GM23338 (cell line): ENCODE measurements around the gene RAB9A. TPM values are rescaled to one million over a fixed set of nuclear protein-coding genes. Genes with fewer than 3 reads are reported as not detected.

Experiments used
- ATAC-seq: fragments of 200-7000 bp; cut with Tn5 transposase; 3 replicates; pipeline ENCODE4 v1.9.1; 2020
- DNase-seq: peaks from one replicate; pipeline ENCODE4 v3.0.0-alpha.2; 2015; ENCODE audit warnings: low spot score
- H2AFZ ChIP-seq: fragments of 200-600 bp; sonication (generic); 2 replicates; pipeline ENCODE4 v1.8.0; 2016; ENCODE audit warnings: antibody characterized with exemption, mild to moderate bottlenecking, moderate library complexity
- H3F3A ChIP-seq: fragments of 200-600 bp; sonication (generic); replicated peaks from 2 replicates; pipeline ENCODE4 v1.8.0; 2017; ENCODE audit warnings: antibody characterized with exemption, mixed run types, low read depth
- H3K27ac ChIP-seq: fragments of 200-600 bp; sonication (generic); 2 replicates; pipeline ENCODE4 v1.6.1; 2016; ENCODE audit warnings: low read depth
- H3K27me3 ChIP-seq: fragments of 200-600 bp; sonication (generic); 2 replicates; pipeline ENCODE4 v1.8.0; 2016; ENCODE audit warnings: mild to moderate bottlenecking, mixed run types, moderate library complexity; ENCODE audit not compliant: insufficient read depth
- H3K36me3 ChIP-seq: fragments of 200-600 bp; sonication (generic); 2 replicates; pipeline ENCODE4 v1.8.0; 2016; ENCODE audit warnings: mild to moderate bottlenecking; ENCODE audit not compliant: insufficient read depth
- H3K4me1 ChIP-seq: fragments of 200-600 bp; sonication (generic); 2 replicates; pipeline ENCODE4 v1.8.0; 2016; ENCODE audit warnings: mild to moderate bottlenecking, moderate library complexity; ENCODE audit not compliant: insufficient read depth
- H3K4me2 ChIP-seq: fragments of 200-600 bp; sonication (generic); 2 replicates; pipeline ENCODE4 v1.7.1; 2017; ENCODE audit warnings: mixed run types
- H3K4me3 ChIP-seq: fragments of 200-600 bp; sonication (generic); 2 replicates; pipeline ENCODE4 v1.6.1; 2016; ENCODE audit warnings: mixed run types
- H3K79me2 ChIP-seq: fragments of 200-600 bp; sonication (generic); replicated peaks from 2 replicates; pipeline ENCODE4 v1.8.0; 2017; ENCODE audit warnings: mild to moderate bottlenecking; ENCODE audit not compliant: insufficient read depth
- H3K9me2 ChIP-seq: fragments of 200-600 bp; sonication (generic); 2 replicates; pipeline ENCODE4 v1.8.0; 2017; ENCODE audit not compliant: insufficient read depth
- H4K20me1 ChIP-seq: fragments of 200-600 bp; sonication (generic); replicated peaks from 2 replicates; pipeline ENCODE4 v1.8.0; 2017; ENCODE audit warnings: mild to moderate bottlenecking; ENCODE audit not compliant: insufficient read depth
- H3K27ac Mint-ChIP-seq: 2 replicates; pipeline ENCODE4 v1.8.0; 2020; ENCODE audit warnings: inconsistent platforms, mild to moderate bottlenecking, moderate library complexity, mixed read lengths
- H3K27me3 Mint-ChIP-seq: 3 replicates; pipeline ENCODE4 v1.8.0; 2022; ENCODE audit warnings: low read depth, mild to moderate bottlenecking, moderate library complexity, mixed read lengths, inconsistent platforms; ENCODE audit not compliant: insufficient read depth, poor library complexity
- H3K36me3 Mint-ChIP-seq: 3 replicates; pipeline ENCODE4 v1.8.0; 2021; ENCODE audit warnings: low read depth, mild to moderate bottlenecking, inconsistent platforms, moderate library complexity, mixed read lengths
- H3K4me1 Mint-ChIP-seq: 3 replicates; pipeline ENCODE4 v1.8.0; 2020; ENCODE audit warnings: mild to moderate bottlenecking, inconsistent platforms, mixed read lengths
- H3K4me3 Mint-ChIP-seq: 3 replicates; pipeline ENCODE4 v1.8.0; 2021; ENCODE audit warnings: moderate library complexity, mild to moderate bottlenecking, inconsistent platforms, mixed read lengths
- H3K9me3 Mint-ChIP-seq: 3 replicates; pipeline ENCODE4 v1.8.0; 2020; ENCODE audit warnings: moderate library complexity, mild to moderate bottlenecking, inconsistent platforms, mixed read lengths
- CREB1 ChIP-seq: fragments of 250-450 bp; sonication (Bioruptor Pico); IDR thresholded peaks from 2 replicates; pipeline ENCODE4 v1.5.0; 2020; ENCODE audit warnings: low read depth, mild to moderate bottlenecking, moderate library complexity
- CTCF ChIP-seq, 2 experiments: fragments of 200-600 bp in 1 of 2; sonication (generic) in 1 of 2; conservative IDR thresholded peaks; 2 replicates each; pipeline versions ENCODE4 v1.5.1 to v1.6.1; 2016 to 2017; ENCODE audit warnings: antibody characterized with exemption in 2 of 2, low read depth in 2 of 2, mild to moderate bottlenecking in 2 of 2, moderate library complexity in 1 of 2
- ETS1 ChIP-seq: IDR thresholded peaks from 2 replicates; pipeline ENCODE4 v1.6.1; 2016; ENCODE audit warnings: antibody characterized with exemption
- EZH2 ChIP-seq: fragments of 200-600 bp; sonication (generic); IDR thresholded peaks from one replicate; pipeline ENCODE4 v1.8.0; 2017; ENCODE audit warnings: antibody characterized with exemption, mild to moderate bottlenecking, low read depth; ENCODE audit not compliant: unreplicated experiment
- EZH2phosphoT487 ChIP-seq: fragments of 200-600 bp; sonication (generic); IDR thresholded peaks from one replicate; pipeline ENCODE4 v1.8.1; 2018; ENCODE audit warnings: antibody characterized with exemption; ENCODE audit not compliant: unreplicated experiment
- JUNB ChIP-seq: IDR thresholded peaks from one replicate; pipeline ENCODE4 v1.6.1; 2016; ENCODE audit warnings: antibody characterized with exemption; ENCODE audit not compliant: unreplicated experiment
- NANOG ChIP-seq: IDR thresholded peaks from 2 replicates; pipeline ENCODE4 v1.6.1; 2016; ENCODE audit warnings: antibody characterized with exemption, borderline replicate concordance
- POLR2AphosphoS5 ChIP-seq: IDR thresholded peaks from 2 replicates; pipeline ENCODE4 v1.6.1; 2016; ENCODE audit warnings: antibody characterized with exemption, low read depth
- REST ChIP-seq: IDR thresholded peaks from one replicate; pipeline ENCODE4 v1.6.1; 2018; ENCODE audit warnings: antibody characterized with exemption; ENCODE audit not compliant: unreplicated experiment
- STAT1 ChIP-seq: IDR thresholded peaks from one replicate; pipeline ENCODE4 v1.6.1; 2016; ENCODE audit warnings: antibody characterized with exemption; ENCODE audit not compliant: unreplicated experiment
- ZNF114 ChIP-seq: fragments of 250-450 bp; sonication (Bioruptor Pico); IDR thresholded peaks from 2 replicates; pipeline ENCODE4 v1.5.0; 2020; ENCODE audit warnings: mild to moderate bottlenecking, moderate library complexity
- ZNF331 ChIP-seq: fragments of 250-450 bp; sonication (Bioruptor Pico); IDR thresholded peaks from 2 replicates; pipeline ENCODE4 v1.5.0; 2020; ENCODE audit warnings: low read depth, mild to moderate bottlenecking, moderate library complexity
- ZNF462 ChIP-seq: fragments of 250-450 bp; sonication (Bioruptor Pico); IDR thresholded peaks from 2 replicates; pipeline ENCODE4 v1.5.0; 2020; ENCODE audit warnings: mild to moderate bottlenecking, moderate library complexity
- polyA plus RNA-seq: library from polyadenylated mRNA; unstranded; fragments of >200 nt; fragmentation: Nextera tagmentation; extraction: Ambion mirVana; gene quantifications from 2 replicates; pipeline ENCODE4 v1.2.1, GENCODE V29; 2016
- total RNA-seq: library from RNA; depleted of rRNA; stranded (reverse); fragments of >200 nt; shearing (Covaris generic); gene quantifications from 2 replicates; pipeline ENCODE4 v1.2.3, GENCODE V29; 2014

RAB9A gene
- total and polyA plus RNA-seq, 2 experiments from 2014 or later, result 43.3 to 45.1 TPM

- no peaks in the 10 kb centered on the region for H3K36me3 ChIP-seq
- Mint-ChIP-seq H3K27ac (no peak overlapping the region), H3K9me3 (no peaks in the 10 kb centered on the region), H3K4me1 (peaks cover 50% of the 10 kb centered on the region), H3K36me3 (no peaks in the 10 kb centered on the region; the same call in 1 of the 3 replicates), H3K27me3 (peaks cover 8% of the 10 kb centered on the region), H3K4me3 (no peak overlapping the region)
- H3K27me3 ChIP-seq, result no peaks in the 10 kb centered on the region
- DNase-seq, result no peak
- no peak overlapping the region for H3K27ac ChIP-seq
- no peak overlapping the region for H3K4me3 ChIP-seq
- H3K4me2 ChIP-seq, result no peak overlapping the region
- H3K79me2 ChIP-seq, result peaks cover 100% of the 10 kb centered on the region
- peaks cover 16% of the 10 kb centered on the region for H4K20me1 ChIP-seq
- no peak for ATAC-seq
- no peaks in the 10 kb centered on the region for H3K9me2 ChIP-seq
- TF ChIP-seq STAT1, result no peak
- TF ChIP-seq REST, result no peak
- TF ChIP-seq ZNF331, result no peak
- TF ChIP-seq EZH2, result no peak
- TF ChIP-seq CREB1 (CRISPR knock-in tag), result no peak
- no peak for TF ChIP-seq ZNF114 (CRISPR knock-in tag)
- TF ChIP-seq EZH2phosphoT487, result no peak
- TF ChIP-seq JUNB, result no peak
- no peak for TF ChIP-seq CTCF (conservative IDR thresholded peaks at IDR 0.05; ENCODE audit: low read depth in 2 of 2)
- TF ChIP-seq POLR2AphosphoS5, result no peak
- no peak for TF ChIP-seq ETS1
- no peak for TF ChIP-seq NANOG
- no peak for TF ChIP-seq ZNF462
- H3K4me1 ChIP-seq, result peaks cover 26% of the 10 kb centered on the region
- H2AFZ ChIP-seq, result no peak overlapping the region
- H3F3A ChIP-seq, result no peaks in the 10 kb centered on the region
Observed at GRCh38 chrX:13695601-13696115, 6.7 kb downstream of the RAB9A start.
